Fibroblast of skin of right biceps (primary cell): ENCODE data around the gene DEK.
"Not testable (repeated sequence)": the region's sequence is repeated elsewhere in the genome, so short reads cannot be mapped to it uniquely, and the experiment has no call there.

Source experiments
- DNase-seq: peaks from one replicate; pipeline ENCODE4 v3.0.0-alpha.2; 2013

The DEK gene

GRCh38 chr6:18237167-18237566 lies 27.2 kb downstream of the DEK start:
- no peak for DNase-seq

- DNase-seq = no peak
Measured at GRCh38 chr6:18235524-18235923, 28.8 kb downstream of the DEK start.

- DNase-seq = no peak
Measured at GRCh38 chr6:18234564-18234963, 29.8 kb downstream of the DEK start.

- not testable (repeated sequence) for DNase-seq
Measured at GRCh38 chr6:18233770-18234169, 30.6 kb downstream of the DEK start.

GRCh38 chr6:18231856-18232255 lies 32.5 kb downstream of the DEK start:
- not testable (repeated sequence) for DNase-seq

- DNase-seq = not testable (repeated sequence)
Measured at GRCh38 chr6:18228590-18228989, 35.7 kb downstream of the DEK start.

GRCh38 chr6:18227166-18227565 lies 37.2 kb downstream of the DEK start:
- DNase-seq = not testable (repeated sequence)

GRCh38 chr6:18226451-18227105 lies 37.8 kb downstream of the DEK start:
- DNase-seq = peak; percentile 91

- DNase-seq = no peak
Measured at GRCh38 chr6:18221288-18221615, 43.1 kb downstream of the DEK start.

GRCh38 chr6:18219591-18219990 lies 44.7 kb downstream of the DEK start:
- no peak for DNase-seq

- DNase-seq = no peak
Measured at GRCh38 chr6:18218233-18218632, 46.1 kb downstream of the DEK start.

- DNase-seq = peak; percentile 85
Measured at GRCh38 chr6:18216411-18216810, 47.9 kb downstream of the DEK start.

- DNase-seq = no peak
Measured at GRCh38 chr6:18215436-18215835, 48.9 kb downstream of the DEK start.

- DNase-seq = no peak
Measured at GRCh38 chr6:18214003-18214402, 50.3 kb downstream of the DEK start.

GRCh38 chr6:18213439-18213838 lies 50.9 kb downstream of the DEK start:
- no peak for DNase-seq

- DNase-seq = no peak
Measured at GRCh38 chr6:18212231-18212630, 52.1 kb downstream of the DEK start.

GRCh38 chr6:18211338-18211737 lies 53.0 kb downstream of the DEK start:
- no peak for DNase-seq

GRCh38 chr6:18210707-18211106 lies 53.6 kb downstream of the DEK start:
- no peak for DNase-seq

- no peak for DNase-seq
Measured at GRCh38 chr6:18209539-18210197, 54.7 kb downstream of the DEK start.

- DNase-seq = not testable (repeated sequence)
Measured at GRCh38 chr6:18208778-18209177, 55.6 kb downstream of the DEK start.

- no peak for DNase-seq
Measured at GRCh38 chr6:18207949-18208348, 56.4 kb downstream of the DEK start.

- no peak for DNase-seq
Measured at GRCh38 chr6:18207438-18207837, 56.9 kb downstream of the DEK start.

- no peak for DNase-seq
Measured at GRCh38 chr6:18206591-18206990, 57.7 kb downstream of the DEK start.

- DNase-seq = no peak
Measured at GRCh38 chr6:18204691-18205090, 59.6 kb downstream of the DEK start.

- peak; percentile 60 for DNase-seq
Measured at GRCh38 chr6:18203786-18204185, 60.5 kb downstream of the DEK start.
